Gastrocnemius medialis (tissue), 4 donors: ENCODE data around the gene SLC12A2. TPM values are rescaled to one million over a fixed set of nuclear protein-coding genes. Genes with fewer than 3 reads are reported as not detected.

Experiments used
- ATAC-seq, 2 donors: fragments of 150-250 bp; one replicate each; pipeline ENCODE4 v1.9.1; 2016
- DNase-seq, 2 donors: peaks; one replicate each; pipeline ENCODE4 v3.0.0-alpha.2; 2019
- H3K27ac ChIP-seq, 4 donors: fragments of 200-600 bp; sonication (generic); 1 replicate in 1 of 4; 2 replicates in 3 of 4; pipeline ENCODE4 v1.5.1; 2016 to 2018; ENCODE audit warnings: mild to moderate bottlenecking in 2 of 4, moderate library complexity in 1 of 4
- H3K27me3 ChIP-seq, 3 donors: fragments of 200-600 bp; sonication (generic) in 2 of 3; 1 replicate in 1 of 3; 2 replicates in 2 of 3; pipeline versions ENCODE4 v1.5.1 to v1.6.0; 2016 to 2019; ENCODE audit warnings: mild to moderate bottlenecking in 1 of 3, moderate library complexity in 1 of 3
- H3K36me3 ChIP-seq, 2 donors: fragments of 200-600 bp; sonication (generic) in 1 of 2; one replicate each; pipeline ENCODE4 v1.5.1; 2017 to 2018
- H3K4me1 ChIP-seq, 2 donors: fragments of 200-600 bp; sonication (generic) in 1 of 2; one replicate each; pipeline ENCODE4 v1.5.1; 2016 to 2017; ENCODE audit warnings: mild to moderate bottlenecking in 2 of 2
- H3K4me3 ChIP-seq, 4 donors: fragments of 200-600 bp; sonication (generic) in 3 of 4; 1 replicate in 1 of 4; 2 replicates in 3 of 4; pipeline ENCODE4 v1.5.1; 2016 to 2019; ENCODE audit warnings: mild to moderate bottlenecking in 2 of 4
- H3K9me3 ChIP-seq, 3 donors: fragments of 200-600 bp; sonication (generic) in 2 of 3; 1 replicate in 1 of 3; 2 replicates in 2 of 3; pipeline ENCODE4 v1.5.1; 2016 to 2019
- POLR2A ChIP-seq, 2 donors: fragments of 450-650 bp; IDR thresholded peaks; one replicate each; pipeline ENCODE4 v1.6.1; 2017; ENCODE audit warnings: antibody characterized with exemption in 2 of 2, mild to moderate bottlenecking in 2 of 2, moderate library complexity in 2 of 2
- in situ Hi-C, 4 donors: fragments of 200-750 bp; cut with MboI; loops; one replicate each; pipeline versions ENCODE4 v1.15.0 to v1.8.0; 2017; ENCODE audit warnings: low sequenced_read_pairs in 4 of 4
- intact Hi-C: fragments of 100-400 bp; cut with DNase I; formaldehyde crosslinking; loops from one replicate; pipeline ENCODE4 v1.15.1; 2023; ENCODE audit warnings: low total_unique reads
- total RNA-seq, 4 donors: library from RNA; depleted of rRNA; stranded (reverse); fragments of >200 nt; gene quantifications; one replicate each; pipeline versions ENCODE4 v1.1.0 to v1.2.3, GENCODE V29; 2016
- TF ChIP-seq, protein P1 (sequence below), 5 experiments: fragments of 450-650 bp in 3 of 5; fragments of 200-600 bp in 2 of 5; sonication (generic) in 2 of 5; IDR thresholded peaks in 4 of 5; conservative IDR thresholded peaks in 1 of 5; 1 replicate in 4 of 5; 2 replicates in 1 of 5; pipeline ENCODE4 v1.5.1; 2016 to 2019; ENCODE audit warnings: antibody characterized with exemption in 5 of 5, mild to moderate bottlenecking in 3 of 5, moderate library complexity in 3 of 5

SLC12A2 gene
- total RNA-seq, 4 donors from 2014 or later = 11.6 to 21.0 (median 17.2) TPM

DNA sequence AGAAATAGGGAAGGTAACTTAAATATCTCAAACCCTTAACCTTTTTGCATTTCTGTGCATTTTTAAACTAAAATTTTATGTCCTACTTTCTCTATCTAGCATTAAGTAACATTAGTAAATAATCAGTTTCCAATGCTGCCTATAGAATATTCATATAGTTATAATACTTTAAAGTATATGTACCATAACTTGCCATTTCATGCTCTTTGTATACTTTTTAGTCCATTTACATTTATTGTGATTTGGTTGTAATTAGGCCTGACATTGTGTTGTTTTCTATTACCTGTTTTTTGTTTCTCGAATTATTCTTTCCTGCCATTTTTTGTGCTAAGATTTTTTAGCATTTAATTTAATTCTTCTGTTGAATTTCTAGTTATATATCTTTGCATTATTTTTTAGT is 13.7 kb downstream of the SLC12A2 start:
- intact Hi-C loops = no loop called here
- H3K27me3 ChIP-seq = no peaks in the 10 kb centered on the region
- H3K4me1 ChIP-seq = peaks cover 21 to 33% of the 10 kb centered on the region in 2 donors
- no peaks in the 10 kb centered on the region for H3K36me3 ChIP-seq
- no peak overlapping the region for H3K27ac ChIP-seq
- H3K4me3 ChIP-seq = no peak overlapping the region
- peaks cover 0 to 3% (median 2%) of the 10 kb centered on the region in 3 donors for H3K9me3 ChIP-seq
- no peak for ATAC-seq
- TF ChIP-seq, protein P1, sequence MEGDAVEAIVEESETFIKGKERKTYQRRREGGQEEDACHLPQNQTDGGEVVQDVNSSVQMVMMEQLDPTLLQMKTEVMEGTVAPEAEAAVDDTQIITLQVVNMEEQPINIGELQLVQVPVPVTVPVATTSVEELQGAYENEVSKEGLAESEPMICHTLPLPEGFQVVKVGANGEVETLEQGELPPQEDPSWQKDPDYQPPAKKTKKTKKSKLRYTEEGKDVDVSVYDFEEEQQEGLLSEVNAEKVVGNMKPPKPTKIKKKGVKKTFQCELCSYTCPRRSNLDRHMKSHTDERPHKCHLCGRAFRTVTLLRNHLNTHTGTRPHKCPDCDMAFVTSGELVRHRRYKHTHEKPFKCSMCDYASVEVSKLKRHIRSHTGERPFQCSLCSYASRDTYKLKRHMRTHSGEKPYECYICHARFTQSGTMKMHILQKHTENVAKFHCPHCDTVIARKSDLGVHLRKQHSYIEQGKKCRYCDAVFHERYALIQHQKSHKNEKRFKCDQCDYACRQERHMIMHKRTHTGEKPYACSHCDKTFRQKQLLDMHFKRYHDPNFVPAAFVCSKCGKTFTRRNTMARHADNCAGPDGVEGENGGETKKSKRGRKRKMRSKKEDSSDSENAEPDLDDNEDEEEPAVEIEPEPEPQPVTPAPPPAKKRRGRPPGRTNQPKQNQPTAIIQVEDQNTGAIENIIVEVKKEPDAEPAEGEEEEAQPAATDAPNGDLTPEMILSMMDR (IDR thresholded peaks at IDR 0.05 in 4 of 5, conservative IDR thresholded peaks at IDR 0.05 in 1 of 5) = no peak
- no peak for TF ChIP-seq POLR2A (IDR thresholded peaks at IDR 0.05)
- in situ Hi-C loops = loop anchor here in 2 of 4 donors (25.0 kb wide), 1 partner anchor 535 kb away; no protein-coding TSS in a partner anchor
- DNase-seq = no peak

DNA sequence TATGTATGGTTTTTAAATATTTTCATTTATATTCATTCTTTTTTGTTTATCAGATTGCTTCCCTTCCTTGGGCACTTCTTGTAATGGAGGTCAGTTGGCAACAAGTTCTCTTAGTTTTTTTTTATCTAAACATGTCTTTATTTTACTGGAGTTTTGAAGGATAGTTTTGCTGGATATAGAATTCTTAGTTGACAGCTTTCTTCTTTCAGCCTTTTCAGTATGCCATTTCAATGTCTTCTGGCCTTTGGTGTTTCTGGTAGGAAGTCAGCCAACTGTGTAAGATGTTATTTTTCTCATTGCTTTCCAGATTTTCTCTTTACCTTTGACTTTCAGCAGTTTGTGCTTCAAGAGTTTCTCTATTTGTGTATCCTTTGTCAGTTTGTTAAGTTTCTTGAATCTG is 14.2 kb downstream of the SLC12A2 start:
- H3K9me3 ChIP-seq = peaks cover 0 to 3% (median 2%) of the 10 kb centered on the region in 3 donors
- H3K27ac ChIP-seq = no peak overlapping the region
- ATAC-seq (no peak), DNase-seq (no peak)
- H3K4me1 ChIP-seq = peaks cover 21 to 27% of the 10 kb centered on the region in 2 donors
- in situ Hi-C loops (loop anchor here in 2 of 4 donors (25.0 kb wide), 1 partner anchor 535 kb away; no protein-coding TSS in a partner anchor), intact Hi-C loops (no loop called here)
- no peaks in the 10 kb centered on the region for H3K27me3 ChIP-seq
- H3K4me3 ChIP-seq = no peak overlapping the region
- TF ChIP-seq POLR2A (IDR thresholded peaks at IDR 0.05) = no peak
- TF ChIP-seq, protein P1 (IDR thresholded peaks at IDR 0.05 in 4 of 5, conservative IDR thresholded peaks at IDR 0.05 in 1 of 5) = no peak
- no peaks in the 10 kb centered on the region for H3K36me3 ChIP-seq

DNA sequence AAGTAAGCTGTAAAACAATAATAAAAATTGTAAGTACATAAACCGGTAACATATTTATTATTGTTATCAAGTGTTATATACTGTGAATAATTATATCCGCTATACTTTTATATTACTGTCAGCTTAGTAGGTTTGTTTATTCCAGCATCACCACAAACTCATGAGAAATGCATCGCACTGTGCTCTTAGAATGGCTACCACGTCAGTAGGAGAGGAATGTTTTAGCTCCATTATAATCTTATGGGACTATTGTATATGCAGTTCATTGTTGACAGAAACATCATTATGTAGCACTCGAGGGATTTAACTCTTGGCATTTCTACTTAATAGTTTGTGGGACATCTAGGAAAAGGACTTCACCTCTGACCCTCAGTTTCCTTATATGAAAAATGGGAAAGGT is 16.4 kb downstream of the SLC12A2 start:
- Histone ChIP-seq H3K27me3 (no peaks in the 10 kb centered on the region), H3K4me3 (no peak overlapping the region), H3K27ac (peak overlapping the region in 1 of 4 donors; percentile 40), H3K36me3 (no peaks in the 10 kb centered on the region), H3K4me1 (peaks cover 21 to 34% of the 10 kb centered on the region in 2 donors), H3K9me3 (peaks cover 0 to 3% (median 2%) of the 10 kb centered on the region in 3 donors)
- ATAC-seq (no peak), DNase-seq (no peak)
- intact Hi-C loops = no loop called here
- no peak for TF ChIP-seq POLR2A (IDR thresholded peaks at IDR 0.05)
- TF ChIP-seq, protein P1 (IDR thresholded peaks at IDR 0.05 in 4 of 5, conservative IDR thresholded peaks at IDR 0.05 in 1 of 5) = no peak
- in situ Hi-C loops = loop anchor here in 2 of 4 donors (25.0 kb wide), 1 partner anchor 538 kb away; no protein-coding TSS in a partner anchor

GRCh38 chr5:128100860-128101557 is 17.4 kb downstream of the SLC12A2 start:
- H3K27ac ChIP-seq = peak overlapping the region in 3 of 4 donors; percentile 28 to 49 (median 37)
- no peaks in the 10 kb centered on the region for H3K36me3 ChIP-seq
- H3K27me3 ChIP-seq = no peaks in the 10 kb centered on the region
- peaks cover 29 to 43% of the 10 kb centered on the region in 2 donors for H3K4me1 ChIP-seq
- ATAC-seq = peak; percentile 52 to 73
- in situ Hi-C loops = no loop called here
- peaks cover 0 to 3% (median 2%) of the 10 kb centered on the region in 3 donors for H3K9me3 ChIP-seq
- TF ChIP-seq, protein P1 (IDR thresholded peaks at IDR 0.05 in 4 of 5, conservative IDR thresholded peaks at IDR 0.05 in 1 of 5) = no peak
- no peak for TF ChIP-seq POLR2A (IDR thresholded peaks at IDR 0.05)
- no peak for DNase-seq
- intact Hi-C loops = no loop called here
- H3K4me3 ChIP-seq = peak overlapping the region in 2 of 4 donors; percentile 14 to 22
